Neural cell (in vitro differentiated cells): ENCODE measurements around the gene TCF23. TPM values are rescaled to one million over a fixed set of nuclear protein-coding genes. Genes with fewer than 3 reads are reported as not detected.

Experiments used
- H2AFZ ChIP-seq: fragments of 200-600, 300-800 bp; sonication (generic), shearing (Covaris generic); 2 replicates; pipeline ENCODE4 v1.6.0; 2014; ENCODE audit warnings: low read depth, mild to moderate bottlenecking, antibody characterized with exemption, low read length, moderate library complexity
- H3F3A ChIP-seq: fragments of 200-600 bp; shearing (Covaris generic); 2 replicates; pipeline ENCODE4 v1.6.1; 2016; ENCODE audit warnings: mild to moderate bottlenecking, moderate library complexity, mixed read lengths, antibody characterized with exemption, low read length; ENCODE audit not compliant: insufficient read depth, poor library complexity, severe bottlenecking
- H3K27ac ChIP-seq: fragments of 200-600, 300-800 bp; sonication (generic), shearing (Covaris generic); 2 replicates; pipeline ENCODE4 v1.5.1; 2014; ENCODE audit warnings: mild to moderate bottlenecking, low read length, moderate library complexity
- H3K27me3 ChIP-seq: fragments of 300-800, 200-600 bp; sonication (generic), shearing (Covaris generic); 2 replicates; pipeline ENCODE4 v1.6.0; 2014; ENCODE audit warnings: mild to moderate bottlenecking, low read depth, low read length, moderate library complexity; ENCODE audit not compliant: insufficient read depth
- H3K36me3 ChIP-seq: fragments of 300-800, 200-600 bp; sonication (generic), shearing (Covaris generic); 2 replicates; pipeline ENCODE4 v1.5.1; 2014; ENCODE audit warnings: mild to moderate bottlenecking, antibody characterized with exemption, low read length, moderate library complexity; ENCODE audit not compliant: insufficient read depth
- H3K4me2 ChIP-seq: fragments of 300-800, 200-600 bp; sonication (generic), shearing (Covaris generic); 2 replicates; pipeline ENCODE4 v1.6.0; 2014; ENCODE audit warnings: mild to moderate bottlenecking, low read length
- H3K4me3 ChIP-seq: fragments of 300-800, 200-600 bp; sonication (generic), shearing (Covaris generic); 2 replicates; pipeline ENCODE4 v1.5.1; 2014; ENCODE audit warnings: mild to moderate bottlenecking, low read length, moderate library complexity
- H3K79me2 ChIP-seq: fragments of 200-600 bp; shearing (Covaris generic); replicated peaks from 2 replicates; pipeline ENCODE4 v1.6.0; 2014; ENCODE audit warnings: mild to moderate bottlenecking, low read length, moderate library complexity; ENCODE audit not compliant: insufficient read depth
- H3K9ac ChIP-seq: fragments of 300-800, 200-600 bp; sonication (generic), shearing (Covaris generic); 2 replicates; pipeline ENCODE4 v1.6.1; 2016; ENCODE audit warnings: mild to moderate bottlenecking, low read length, mixed read lengths
- H3K9me2 ChIP-seq: fragments of 200-600 bp; shearing (Covaris generic); 2 replicates; pipeline ENCODE4 v1.6.1; 2016; ENCODE audit warnings: mild to moderate bottlenecking, low read length, mixed read lengths; ENCODE audit not compliant: insufficient read depth
- H3K9me3 ChIP-seq: fragments of 200-600, 300-800 bp; sonication (generic), shearing (Covaris generic); 2 replicates; pipeline ENCODE4 v1.6.1; 2016; ENCODE audit warnings: mild to moderate bottlenecking, mixed run types, low read length, moderate library complexity, mixed read lengths
- H4K20me1 ChIP-seq: fragments of 200-600 bp; shearing (Covaris generic); 2 replicates; pipeline ENCODE4 v1.6.1; 2016; ENCODE audit warnings: mild to moderate bottlenecking, mixed run types; ENCODE audit not compliant: insufficient read depth
- CTCF ChIP-seq: fragments of 450-650 bp; IDR thresholded peaks from 2 replicates; pipeline ENCODE4 v1.5.1; 2014; ENCODE audit warnings: antibody characterized with exemption, mild to moderate bottlenecking, moderate library complexity; ENCODE audit not compliant: poor library complexity, severe bottlenecking
- EP300 ChIP-seq: fragments of 450-650 bp; conservative IDR thresholded peaks from 2 replicates; pipeline ENCODE4 v1.6.1; 2014; ENCODE audit warnings: antibody characterized with exemption, mild to moderate bottlenecking, moderate library complexity; ENCODE audit not compliant: poor library complexity, severe bottlenecking
- EZH2 ChIP-seq: fragments of 200-600, 300-800 bp; shearing (Covaris generic), sonication (generic); IDR thresholded peaks from 2 replicates; pipeline ENCODE4 v1.6.1; 2014; ENCODE audit warnings: antibody characterized with exemption, low read length, borderline replicate concordance, mild to moderate bottlenecking; ENCODE audit not compliant: insufficient read depth, poor library complexity, severe bottlenecking
- MXI1 ChIP-seq: fragments of 450-650 bp; conservative IDR thresholded peaks from 2 replicates; pipeline ENCODE4 v1.6.1; 2014; ENCODE audit warnings: antibody characterized with exemption, mild to moderate bottlenecking; ENCODE audit not compliant: poor library complexity, severe bottlenecking
- POLR2AphosphoS5 ChIP-seq: IDR thresholded peaks from 2 replicates; pipeline ENCODE4 v1.6.1; 2012
- RAD21 ChIP-seq: fragments of 450-650 bp; conservative IDR thresholded peaks from 2 replicates; pipeline ENCODE4 v1.6.1; 2014; ENCODE audit warnings: antibody characterized with exemption, mild to moderate bottlenecking, moderate library complexity
- REST ChIP-seq: IDR thresholded peaks from 2 replicates; pipeline ENCODE4 v1.6.1; 2012; ENCODE audit warnings: borderline replicate concordance
- SMC3 ChIP-seq: fragments of 450-650 bp; conservative IDR thresholded peaks from 2 replicates; pipeline ENCODE4 v1.6.1; 2014; ENCODE audit warnings: antibody characterized with exemption, mild to moderate bottlenecking, moderate library complexity; ENCODE audit not compliant: poor library complexity
- TAF1 ChIP-seq: IDR thresholded peaks from 2 replicates; pipeline ENCODE4 v1.6.1; 2012; ENCODE audit warnings: low read depth
- polyA plus RNA-seq: library from polyadenylated mRNA; depleted of rRNA; stranded (reverse); fragments of >200 nt; gene quantifications from 2 replicates; pipeline ENCODE4 v1.2.3, GENCODE V29; 2014

The TCF23 gene
- polyA plus RNA-seq, 1 donor from 2014 or later, result not detected

- Histone ChIP-seq H3K79me2 (no peaks in the 10 kb centered on the region), H3K36me3 (no peaks in the 10 kb centered on the region), H3K27ac (no peak overlapping the region), H3K9me3 (no peaks in the 10 kb centered on the region), H3K27me3 (peaks cover 6% of the 10 kb centered on the region), H3K4me3 (no peak overlapping the region), H4K20me1 (no peaks in the 10 kb centered on the region), H3K4me2 (no peak overlapping the region), H2AFZ (no peak overlapping the region), H3K9ac (no peak overlapping the region), H3K9me2 (no peaks in the 10 kb centered on the region), H3F3A (no peaks in the 10 kb centered on the region)
- TF ChIP-seq EZH2 (no peak), MXI1 (no peak), TAF1 (no peak), SMC3 (no peak), CTCF (no peak), RAD21 (no peak), POLR2AphosphoS5 (no peak), REST (no peak), EP300 (no peak)
Observed at GRCh38 chr2:27126252-27126710, 22.5 kb upstream of the TCF23 start.

- no peaks in the 10 kb centered on the region for H3K9me3 ChIP-seq
- H3K27ac ChIP-seq, result no peak overlapping the region
- no peaks in the 10 kb centered on the region for H3K36me3 ChIP-seq
- no peaks in the 10 kb centered on the region for H3F3A ChIP-seq
- H2AFZ ChIP-seq, result no peak overlapping the region
- H3K4me2 ChIP-seq, result no peak overlapping the region
- no peak for TF ChIP-seq SMC3
- TF ChIP-seq RAD21, result no peak
- no peak for TF ChIP-seq REST
- TF ChIP-seq POLR2AphosphoS5, result no peak
- no peak for TF ChIP-seq EP300
- TF ChIP-seq EZH2, result no peak
- no peak for TF ChIP-seq MXI1
- TF ChIP-seq CTCF, result no peak
- TF ChIP-seq TAF1, result no peak
- H4K20me1 ChIP-seq, result no peaks in the 10 kb centered on the region
- peaks cover 6% of the 10 kb centered on the region for H3K27me3 ChIP-seq
- H3K9me2 ChIP-seq, result no peaks in the 10 kb centered on the region
- no peak overlapping the region for H3K9ac ChIP-seq
- H3K79me2 ChIP-seq, result no peaks in the 10 kb centered on the region
- no peak overlapping the region for H3K4me3 ChIP-seq
Observed at GRCh38 chr2:27127883-27128667, 20.7 kb upstream of the TCF23 start.
